Hepatocyte (in vitro differentiated cells): Measurements from ENCODE around the gene ZNF274. TPM values are rescaled to one million over a fixed set of nuclear protein-coding genes. Genes with fewer than 3 reads are reported as not detected.
A peak's percentile ranks its signal among the peaks of the same experiment; 100 is the strongest.

Source experiments
- DNase-seq: peaks from one replicate; pipeline ENCODE4 v3.0.0-alpha.2; 2016; ENCODE audit warnings: low spot score
- H2AFZ ChIP-seq: fragments of 200-600 bp; sonication (generic); 2 replicates; pipeline ENCODE4 v1.6.0; 2016; ENCODE audit warnings: antibody characterized with exemption, mild to moderate bottlenecking
- H3K27ac ChIP-seq: fragments of 200-600 bp; sonication (generic); 2 replicates; pipeline ENCODE4 v1.5.1; 2016; ENCODE audit warnings: mild to moderate bottlenecking
- H3K27me3 ChIP-seq: fragments of 200-600 bp; sonication (generic); 2 replicates; pipeline ENCODE4 v1.6.1; 2016
- H3K36me3 ChIP-seq: fragments of 200-600 bp; sonication (generic); replicated peaks from 2 replicates; pipeline ENCODE4 v1.5.1; 2016; ENCODE audit warnings: low read depth; ENCODE audit not compliant: insufficient read depth
- H3K4me1 ChIP-seq: fragments of 200-600 bp; sonication (generic); 2 replicates; pipeline ENCODE4 v1.5.1; 2016; ENCODE audit warnings: mild to moderate bottlenecking, moderate library complexity; ENCODE audit not compliant: insufficient read depth
- H3K4me2 ChIP-seq: fragments of 200-600 bp; sonication (generic); 2 replicates; pipeline ENCODE4 v1.6.0; 2016
- H3K4me3 ChIP-seq: fragments of 200-600 bp; sonication (generic); 2 replicates; pipeline ENCODE4 v1.5.1; 2016; ENCODE audit warnings: mild to moderate bottlenecking
- H3K79me2 ChIP-seq: fragments of 200-600 bp; sonication (generic); 2 replicates; pipeline ENCODE4 v1.6.0; 2017; ENCODE audit warnings: mild to moderate bottlenecking
- H3K9me2 ChIP-seq: fragments of 200-600 bp; sonication (generic); replicated peaks from 2 replicates; pipeline ENCODE4 v1.6.0; 2017; ENCODE audit warnings: mild to moderate bottlenecking; ENCODE audit not compliant: insufficient read depth
- H3K9me3 ChIP-seq: fragments of 200-600 bp; sonication (generic); 2 replicates; pipeline ENCODE4 v1.5.1; 2016; ENCODE audit warnings: low read depth, mild to moderate bottlenecking
- H4K20me1 ChIP-seq: fragments of 200-600 bp; sonication (generic); 2 replicates; pipeline ENCODE4 v1.6.0; 2016; ENCODE audit warnings: mild to moderate bottlenecking; ENCODE audit not compliant: insufficient read depth, poor library complexity, severe bottlenecking
- EZH2 ChIP-seq: fragments of 200-600 bp; sonication (generic); IDR thresholded peaks from 2 replicates; pipeline ENCODE4 v1.6.1; 2016; ENCODE audit warnings: antibody characterized with exemption, mild to moderate bottlenecking, borderline replicate concordance
- EZH2phosphoT487 ChIP-seq: fragments of 200-600 bp; sonication (generic); IDR thresholded peaks from one replicate; pipeline ENCODE4 v1.6.1; 2018; ENCODE audit warnings: antibody characterized with exemption, mild to moderate bottlenecking, low read depth, moderate library complexity; ENCODE audit not compliant: unreplicated experiment, severe bottlenecking
- WGBS: methylation state at CpG from one replicate; pipeline ENCODE4 v1.1.6; 2016; ENCODE audit warnings: low lambda C conversion rate; ENCODE audit errors: missing lambda C conversion rate; 5-methylcytosine and 5-hydroxymethylcytosine counted together
- polyA plus RNA-seq: library from polyadenylated mRNA; unstranded; fragments of >200 nt; fragmentation: Nextera tagmentation; extraction: Ambion mirVana; gene quantifications from 2 replicates; pipeline ENCODE4 v1.2.1, GENCODE V29; 2016
- total RNA-seq: library from RNA; depleted of rRNA; stranded (reverse); fragments of >200 nt; gene quantifications from 2 replicates; pipeline ENCODE4 v1.2.3, GENCODE V29; 2014
- TF ChIP-seq, protein P1 (sequence below): fragments of 200-600 bp; sonication (generic); IDR thresholded peaks from 2 replicates; pipeline ENCODE4 v1.5.1; 2016; ENCODE audit warnings: antibody characterized with exemption, mild to moderate bottlenecking; ENCODE audit not compliant: poor library complexity

Gene ZNF274
- total and polyA plus RNA-seq, 2 experiments from 2014 or later: 28.1 to 30.8 TPM

GRCh38 chr19:58228585-58229254 lies 45.9 kb downstream of the ZNF274 start, which contains the start of gene ZNF544:
Gene ZNF544, plus strand, starts transcription at chr19:58228914. Its CDS starts 15,110 bp downstream, at chr19:58244024.
- peak within 1 kb of the TSS; percentile 92 for H2AFZ ChIP-seq
- peaks cover 30% of the 10 kb centered on the region for H3K9me3 ChIP-seq
- 1% methylated on average over 54 of the region's 62 CpGs for WGBS

DNA sequence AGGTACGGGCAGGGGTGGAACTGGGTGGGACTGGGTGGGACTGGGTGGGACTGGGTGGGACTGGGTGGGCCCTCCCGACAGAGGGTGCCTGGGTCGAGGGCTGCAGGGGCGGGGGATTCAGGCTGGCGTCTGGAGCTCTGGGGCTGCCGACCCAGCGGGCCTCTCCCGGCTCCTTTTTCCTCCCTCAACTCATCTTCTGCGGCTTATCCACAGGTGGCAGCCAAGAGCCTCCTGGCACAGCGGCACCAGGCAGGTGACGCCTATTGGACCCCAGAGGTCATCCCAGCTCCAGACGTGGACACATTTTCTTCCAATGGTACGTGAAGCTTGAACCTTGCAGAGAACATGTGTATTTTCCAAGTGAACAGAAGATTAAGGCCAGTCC lies 46.4 kb downstream of the ZNF274 start:
- WGBS: 11% methylated on average over 7 of the region's 13 CpGs
- Histone ChIP-seq H3K36me3 (peaks cover 8% of the 10 kb centered on the region), H3K27ac (peak overlapping the region; percentile 87)

More at GRCh38 chr19:58228585-58229254, 45.9 kb downstream of the ZNF274 start, which contains the start of gene ZNF544:
- peak; percentile 91 for DNase-seq
- Histone ChIP-seq H4K20me1 (no peaks in the 10 kb centered on the region), H3K27me3 (no peaks in the 10 kb centered on the region), H3K4me2 (peak within 1 kb of the TSS; percentile 91), H3K4me1 (peaks cover 5% of the 10 kb centered on the region), H3K36me3 (peaks cover 8% of the 10 kb centered on the region), H3K79me2 (peaks cover 15% of the 10 kb centered on the region), H3K27ac (peak within 1 kb of the TSS; percentile 87), H3K4me3 (peak within 1 kb of the TSS; percentile 73), H3K9me2 (no peaks in the 10 kb centered on the region)
- TF ChIP-seq EZH2: no peak
- TF ChIP-seq, protein P1, sequence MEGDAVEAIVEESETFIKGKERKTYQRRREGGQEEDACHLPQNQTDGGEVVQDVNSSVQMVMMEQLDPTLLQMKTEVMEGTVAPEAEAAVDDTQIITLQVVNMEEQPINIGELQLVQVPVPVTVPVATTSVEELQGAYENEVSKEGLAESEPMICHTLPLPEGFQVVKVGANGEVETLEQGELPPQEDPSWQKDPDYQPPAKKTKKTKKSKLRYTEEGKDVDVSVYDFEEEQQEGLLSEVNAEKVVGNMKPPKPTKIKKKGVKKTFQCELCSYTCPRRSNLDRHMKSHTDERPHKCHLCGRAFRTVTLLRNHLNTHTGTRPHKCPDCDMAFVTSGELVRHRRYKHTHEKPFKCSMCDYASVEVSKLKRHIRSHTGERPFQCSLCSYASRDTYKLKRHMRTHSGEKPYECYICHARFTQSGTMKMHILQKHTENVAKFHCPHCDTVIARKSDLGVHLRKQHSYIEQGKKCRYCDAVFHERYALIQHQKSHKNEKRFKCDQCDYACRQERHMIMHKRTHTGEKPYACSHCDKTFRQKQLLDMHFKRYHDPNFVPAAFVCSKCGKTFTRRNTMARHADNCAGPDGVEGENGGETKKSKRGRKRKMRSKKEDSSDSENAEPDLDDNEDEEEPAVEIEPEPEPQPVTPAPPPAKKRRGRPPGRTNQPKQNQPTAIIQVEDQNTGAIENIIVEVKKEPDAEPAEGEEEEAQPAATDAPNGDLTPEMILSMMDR: peak; percentile 7

GRCh38 chr19:58237324-58237723 lies 54.5 kb downstream of the ZNF274 start:
- peaks cover 14% of the 10 kb centered on the region for H3K36me3 ChIP-seq
- H2AFZ ChIP-seq: no peak overlapping the region
- H3K27me3 ChIP-seq: no peaks in the 10 kb centered on the region
- 94% methylated on average over 10 of the region's 10 CpGs for WGBS
- no peaks in the 10 kb centered on the region for H3K4me1 ChIP-seq
- H3K4me3 ChIP-seq: no peak overlapping the region
- DNase-seq: no peak
- H3K4me2 ChIP-seq: no peak overlapping the region
- H4K20me1 ChIP-seq: no peaks in the 10 kb centered on the region
- no peak overlapping the region for H3K27ac ChIP-seq
- no peaks in the 10 kb centered on the region for H3K79me2 ChIP-seq
- H3K9me3 ChIP-seq: peaks cover 16% of the 10 kb centered on the region
- H3K9me2 ChIP-seq: no peaks in the 10 kb centered on the region
- no peak for TF ChIP-seq EZH2phosphoT487
- TF ChIP-seq, protein P1: no peak
- TF ChIP-seq EZH2: no peak

More for the DNA sequence above, 46.4 kb downstream of the ZNF274 start:
- Histone ChIP-seq H3K9me2 (no peaks in the 10 kb centered on the region), H4K20me1 (no peaks in the 10 kb centered on the region), H3K27me3 (no peaks in the 10 kb centered on the region), H3K4me1 (peaks cover 5% of the 10 kb centered on the region), H3K4me3 (peak overlapping the region; percentile 73), H2AFZ (peak overlapping the region; percentile 92), H3K79me2 (peaks cover 15% of the 10 kb centered on the region), H3K4me2 (peak overlapping the region; percentile 91), H3K9me3 (peaks cover 30% of the 10 kb centered on the region)
- DNase-seq: peak; percentile 47
- TF ChIP-seq EZH2: no peak
- TF ChIP-seq, protein P1: peak; percentile 26
